GM12878 (cell line): ENCODE measurements around the gene UBALD2. TPM values are rescaled to one million over a fixed set of nuclear protein-coding genes. Genes with fewer than 3 reads are reported as not detected.

Source experiments
- BMI1 ChIP-seq: fragments of 450-650 bp; IDR thresholded peaks from 2 replicates; pipeline ENCODE4 v1.6.1; 2016; ENCODE audit warnings: mild to moderate bottlenecking, moderate library complexity, borderline replicate concordance
- CBFB ChIP-seq: IDR thresholded peaks from 2 replicates; pipeline ENCODE4 v1.6.1; 2016; ENCODE audit warnings: antibody characterized with exemption, low read depth
- E2F4 ChIP-seq: IDR thresholded peaks from 2 replicates; pipeline ENCODE4 v1.6.1; 2012; ENCODE audit warnings: low read depth, low read length, improper control_type of control experiment
- EP300 ChIP-seq, 2 experiments: fragments of 150-350 bp in 1 of 2; IDR thresholded peaks; 2 replicates each; pipeline ENCODE4 v1.6.1; 2011 to 2012; ENCODE audit warnings: low read depth in 2 of 2, low read length in 2 of 2, borderline replicate concordance in 1 of 2, improper control_type of control experiment in 1 of 2, inconsistent platforms in 1 of 2; ENCODE audit not compliant: control insufficient read depth in 1 of 2
- FOXM1 ChIP-seq: IDR thresholded peaks from 2 replicates; pipeline ENCODE4 v1.6.1; 2012; ENCODE audit warnings: low read depth, mild to moderate bottlenecking, inconsistent platforms, low read length, moderate library complexity
- NFYA ChIP-seq: IDR thresholded peaks from 2 replicates; pipeline ENCODE4 v1.6.1; 2011; ENCODE audit warnings: low read depth, mild to moderate bottlenecking, low read length, improper control_type of control experiment, borderline replicate concordance
- POLR2AphosphoS2 ChIP-seq: IDR thresholded peaks from 2 replicates; pipeline ENCODE4 v1.6.1; 2011; ENCODE audit warnings: low read depth, mild to moderate bottlenecking, low read length, improper control_type of control experiment, moderate library complexity
- ZBTB40 ChIP-seq: fragments of 450-650 bp; IDR thresholded peaks from 2 replicates; pipeline ENCODE4 v1.6.1; 2016; ENCODE audit warnings: mild to moderate bottlenecking, moderate library complexity, borderline replicate concordance
- polyA plus RNA-seq, 11 experiments: library from polyadenylated mRNA; depleted of rRNA in 4 of 11; unstranded in 6 of 11; stranded (reverse) in 5 of 11; fragments of >200 nt; fragmentation: Nextera tagmentation in 4 of 11; fragmentation: Illumina TruSeq in 1 of 11; extraction: Ambion mirVana in 4 of 11; extraction: Trizol in 1 of 11; gene quantifications; 1 replicate in 1 of 11; 2 replicates in 10 of 11; pipeline versions ENCODE4 v1.2.1 to v1.2.3, GENCODE V29; 2011 to 2016; ENCODE audit warnings: inconsistent platforms in 2 of 11, missing spikeins in 2 of 11, low read depth in 1 of 11
- total RNA-seq, 4 experiments: library from RNA; depleted of rRNA in 3 of 4; stranded (reverse); fragments of >200 nt in 3 of 4; fragmentation: Illumina TruSeq in 1 of 4; extraction: Trizol in 1 of 4; gene quantifications; 2 replicates each; pipeline versions ENCODE4 v1.2.1 to v1.2.3, GENCODE V29; 2013 to 2021
- TF ChIP-seq, protein P1 (sequence below): fragments of 450-650 bp; formaldehyde crosslinking; IDR thresholded peaks from 2 replicates; pipeline ENCODE4 v1.5.0; 2022; ENCODE audit warnings: mild to moderate bottlenecking, missing genetic modification characterization
- TF ChIP-seq, protein P2 (sequence below): fragments of 450-650 bp; IDR thresholded peaks from 2 replicates; pipeline ENCODE4 v1.6.1; 2018; ENCODE audit warnings: borderline replicate concordance, mild to moderate bottlenecking; ENCODE audit not compliant: partially characterized antibody

The UBALD2 gene
- total and polyA plus RNA-seq, 10 of the 15 experiments (the other 5 are each of a cell fraction or from before 2014, with no cell fraction given): 2.8 to 165 (median 20.6) TPM

DNA sequence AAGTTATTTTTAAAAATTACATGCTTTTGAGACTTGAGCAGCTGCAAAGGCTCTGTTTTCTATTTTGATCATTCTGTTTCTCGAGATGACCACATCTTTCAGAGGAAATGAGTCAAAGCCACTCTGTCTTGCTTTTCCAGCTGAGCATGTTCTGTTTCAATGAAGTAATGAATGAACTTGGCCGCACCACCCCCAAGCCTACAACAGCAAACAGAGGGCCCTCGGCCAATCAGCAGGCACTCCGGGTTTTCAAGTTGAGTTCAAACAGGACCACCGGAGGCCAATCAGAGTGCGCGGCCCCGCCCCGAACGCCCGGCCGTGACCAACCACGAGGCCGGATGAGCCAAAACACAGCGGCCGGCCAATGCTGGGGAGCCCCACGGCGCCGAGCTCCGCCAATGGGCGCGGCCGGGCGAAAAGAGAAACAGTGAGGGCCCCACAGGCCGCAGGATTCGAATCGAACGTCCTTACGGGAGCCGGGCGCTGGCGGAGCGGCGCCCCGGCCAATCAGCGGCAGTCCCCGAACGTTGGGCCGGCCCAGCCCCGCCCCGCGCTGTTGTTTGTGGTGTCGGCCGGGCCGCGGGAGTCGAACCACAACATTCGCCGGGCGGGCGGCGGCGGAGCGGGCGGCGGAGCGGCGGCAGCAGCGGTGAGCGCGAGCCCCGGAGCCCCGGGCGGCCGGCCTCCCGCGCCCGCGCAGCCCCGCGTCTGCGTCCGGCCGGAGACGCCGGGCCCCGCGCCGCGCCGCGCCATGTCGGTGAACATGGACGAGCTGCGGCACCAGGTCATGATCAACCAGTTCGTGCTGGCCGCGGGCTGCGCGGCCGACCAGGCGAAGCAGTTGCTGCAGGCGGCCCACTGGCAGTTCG lies at the start of gene UBALD2 (continued):
- TF ChIP-seq, protein P1, sequence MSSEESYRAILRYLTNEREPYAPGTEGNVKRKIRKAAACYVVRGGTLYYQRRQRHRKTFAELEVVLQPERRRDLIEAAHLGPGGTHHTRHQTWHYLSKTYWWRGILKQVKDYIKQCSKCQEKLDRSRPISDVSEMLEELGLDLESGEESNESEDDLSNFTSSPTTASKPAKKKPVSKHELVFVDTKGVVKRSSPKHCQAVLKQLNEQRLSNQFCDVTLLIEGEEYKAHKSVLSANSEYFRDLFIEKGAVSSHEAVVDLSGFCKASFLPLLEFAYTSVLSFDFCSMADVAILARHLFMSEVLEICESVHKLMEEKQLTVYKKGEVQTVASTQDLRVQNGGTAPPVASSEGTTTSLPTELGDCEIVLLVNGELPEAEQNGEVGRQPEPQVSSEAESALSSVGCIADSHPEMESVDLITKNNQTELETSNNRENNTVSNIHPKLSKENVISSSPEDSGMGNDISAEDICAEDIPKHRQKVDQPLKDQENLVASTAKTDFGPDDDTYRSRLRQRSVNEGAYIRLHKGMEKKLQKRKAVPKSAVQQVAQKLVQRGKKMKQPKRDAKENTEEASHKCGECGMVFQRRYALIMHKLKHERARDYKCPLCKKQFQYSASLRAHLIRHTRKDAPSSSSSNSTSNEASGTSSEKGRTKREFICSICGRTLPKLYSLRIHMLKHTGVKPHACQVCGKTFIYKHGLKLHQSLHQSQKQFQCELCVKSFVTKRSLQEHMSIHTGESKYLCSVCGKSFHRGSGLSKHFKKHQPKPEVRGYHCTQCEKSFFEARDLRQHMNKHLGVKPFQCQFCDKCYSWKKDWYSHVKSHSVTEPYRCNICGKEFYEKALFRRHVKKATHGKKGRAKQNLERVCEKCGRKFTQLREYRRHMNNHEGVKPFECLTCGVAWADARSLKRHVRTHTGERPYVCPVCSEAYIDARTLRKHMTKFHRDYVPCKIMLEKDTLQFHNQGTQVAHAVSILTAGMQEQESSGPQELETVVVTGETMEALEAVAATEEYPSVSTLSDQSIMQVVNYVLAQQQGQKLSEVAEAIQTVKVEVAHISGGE (CRISPR knock-in tag): no peak
- TF ChIP-seq NFYA (peak; percentile 42), FOXM1 (no peak), POLR2AphosphoS2 (no peak; the same call in 1 of the 2 replicates), BMI1 (no peak; the same call in 1 of the 2 replicates), EP300 (IDR thresholded peaks at IDR 0.05; ENCODE audit: borderline replicate concordance in 1 of 2, control insufficient read depth in 1 of 2, low read depth in 2 of 2, low read length in 2 of 2) (peak; percentile 91 to 94), CBFB (peak; percentile 56; the same call in 1 of the 2 replicates), ZBTB40 (no peak), E2F4 (peak; percentile 72)
- TF ChIP-seq, protein P2, sequence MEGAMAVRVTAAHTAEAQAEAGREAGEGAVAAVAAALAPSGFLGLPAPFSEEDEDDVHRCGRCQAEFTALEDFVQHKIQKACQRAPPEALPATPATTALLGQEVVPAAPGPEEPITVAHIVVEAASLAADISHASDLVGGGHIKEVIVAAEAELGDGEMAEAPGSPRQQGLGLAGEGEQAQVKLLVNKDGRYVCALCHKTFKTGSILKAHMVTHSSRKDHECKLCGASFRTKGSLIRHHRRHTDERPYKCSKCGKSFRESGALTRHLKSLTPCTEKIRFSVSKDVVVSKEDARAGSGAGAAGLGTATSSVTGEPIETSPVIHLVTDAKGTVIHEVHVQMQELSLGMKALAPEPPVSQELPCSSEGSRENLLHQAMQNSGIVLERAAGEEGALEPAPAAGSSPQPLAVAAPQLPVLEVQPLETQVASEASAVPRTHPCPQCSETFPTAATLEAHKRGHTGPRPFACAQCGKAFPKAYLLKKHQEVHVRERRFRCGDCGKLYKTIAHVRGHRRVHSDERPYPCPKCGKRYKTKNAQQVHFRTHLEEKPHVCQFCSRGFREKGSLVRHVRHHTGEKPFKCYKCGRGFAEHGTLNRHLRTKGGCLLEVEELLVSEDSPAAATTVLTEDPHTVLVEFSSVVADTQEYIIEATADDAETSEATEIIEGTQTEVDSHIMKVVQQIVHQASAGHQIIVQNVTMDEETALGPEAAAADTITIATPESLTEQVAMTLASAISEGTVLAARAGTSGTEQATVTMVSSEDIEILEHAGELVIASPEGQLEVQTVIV: no peak
